ENCODE data around the gene KIAA1210. TPM values are rescaled to one million over a fixed set of nuclear protein-coding genes. Genes with fewer than 3 reads are reported as not detected.

Gene KIAA1210
- total and polyA plus RNA-seq, 4 donors: 0.20 TPM; not detected in 3

DNA sequence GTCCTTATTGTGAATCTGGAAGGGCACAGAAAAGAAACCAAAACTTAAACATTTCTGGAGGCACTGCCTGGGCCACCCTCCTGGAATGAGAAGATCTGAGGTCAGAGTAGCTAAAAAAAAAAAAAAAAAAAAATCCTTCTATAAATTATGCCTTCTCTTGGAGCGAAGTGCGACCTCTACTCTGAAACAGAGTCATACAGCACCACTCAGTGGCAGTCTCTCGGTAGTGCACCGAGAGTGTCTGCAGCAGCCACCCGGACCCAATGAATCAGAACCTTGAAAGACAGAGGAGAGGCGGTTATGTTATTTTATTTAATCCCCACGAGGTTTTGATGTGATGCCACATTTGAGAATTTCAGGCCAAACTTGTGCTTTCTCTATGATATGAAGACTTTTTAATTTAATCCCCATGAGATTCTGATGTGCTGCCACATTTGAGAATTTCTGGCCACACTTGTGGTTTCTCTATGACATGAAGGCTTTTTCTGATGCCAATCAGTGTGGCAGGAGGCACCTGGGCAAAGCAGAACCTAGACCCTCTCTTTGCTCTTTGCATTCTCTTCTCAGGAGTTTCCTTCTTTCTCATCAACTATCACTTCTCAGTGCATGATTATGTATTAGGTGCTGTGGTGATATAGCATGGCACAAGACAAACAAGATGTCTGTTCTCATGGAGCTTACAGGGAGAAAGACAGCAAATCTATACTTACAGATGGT, 60.4 kb downstream of the KIAA1210 start:
- DNase-seq (peak; percentile 50 to 64 (median 59)), ATAC-seq (ENCODE audit: insufficient read depth, low FRiP score) (no peak)
- 2 to 6% methylated on average over 7 of the region's 7 CpGs for WGBS, 2 donors
- H3K4me3 ChIP-seq: no peak overlapping the region
- H3K36me3 ChIP-seq (ENCODE audit: control insufficient read depth in 4 of 4, insufficient read depth in 4 of 4, low read length in 4 of 4): no peaks in the 10 kb centered on the region
- H3K27me3 ChIP-seq (ENCODE audit: control insufficient read depth in 3 of 3, insufficient read depth in 3 of 3, low read length in 2 of 3): peaks cover 0 to 3% (median 0%) of the 10 kb centered on the region in 3 donors
- no peaks in the 10 kb centered on the region for H3K9me3 ChIP-seq (ENCODE audit: control insufficient read depth in 4 of 4, insufficient read depth in 3 of 4, low read length in 3 of 4)
- TF ChIP-seq, protein P1, sequence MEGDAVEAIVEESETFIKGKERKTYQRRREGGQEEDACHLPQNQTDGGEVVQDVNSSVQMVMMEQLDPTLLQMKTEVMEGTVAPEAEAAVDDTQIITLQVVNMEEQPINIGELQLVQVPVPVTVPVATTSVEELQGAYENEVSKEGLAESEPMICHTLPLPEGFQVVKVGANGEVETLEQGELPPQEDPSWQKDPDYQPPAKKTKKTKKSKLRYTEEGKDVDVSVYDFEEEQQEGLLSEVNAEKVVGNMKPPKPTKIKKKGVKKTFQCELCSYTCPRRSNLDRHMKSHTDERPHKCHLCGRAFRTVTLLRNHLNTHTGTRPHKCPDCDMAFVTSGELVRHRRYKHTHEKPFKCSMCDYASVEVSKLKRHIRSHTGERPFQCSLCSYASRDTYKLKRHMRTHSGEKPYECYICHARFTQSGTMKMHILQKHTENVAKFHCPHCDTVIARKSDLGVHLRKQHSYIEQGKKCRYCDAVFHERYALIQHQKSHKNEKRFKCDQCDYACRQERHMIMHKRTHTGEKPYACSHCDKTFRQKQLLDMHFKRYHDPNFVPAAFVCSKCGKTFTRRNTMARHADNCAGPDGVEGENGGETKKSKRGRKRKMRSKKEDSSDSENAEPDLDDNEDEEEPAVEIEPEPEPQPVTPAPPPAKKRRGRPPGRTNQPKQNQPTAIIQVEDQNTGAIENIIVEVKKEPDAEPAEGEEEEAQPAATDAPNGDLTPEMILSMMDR (IDR thresholded peaks at IDR 0.05; ENCODE audit: control extremely low read depth, extremely low read depth): peak; percentile 43
- no peak overlapping the region for H3K27ac ChIP-seq (ENCODE audit: low read depth in 1 of 2, low read length in 1 of 2)
- H3K4me1 ChIP-seq (ENCODE audit: control insufficient read depth in 5 of 5, insufficient read depth in 5 of 5, low read length in 5 of 5): no peaks in the 10 kb centered on the region
- H3K9ac ChIP-seq (ENCODE audit: insufficient read depth in 1 of 2, low read length in 2 of 2): no peak overlapping the region

DNA sequence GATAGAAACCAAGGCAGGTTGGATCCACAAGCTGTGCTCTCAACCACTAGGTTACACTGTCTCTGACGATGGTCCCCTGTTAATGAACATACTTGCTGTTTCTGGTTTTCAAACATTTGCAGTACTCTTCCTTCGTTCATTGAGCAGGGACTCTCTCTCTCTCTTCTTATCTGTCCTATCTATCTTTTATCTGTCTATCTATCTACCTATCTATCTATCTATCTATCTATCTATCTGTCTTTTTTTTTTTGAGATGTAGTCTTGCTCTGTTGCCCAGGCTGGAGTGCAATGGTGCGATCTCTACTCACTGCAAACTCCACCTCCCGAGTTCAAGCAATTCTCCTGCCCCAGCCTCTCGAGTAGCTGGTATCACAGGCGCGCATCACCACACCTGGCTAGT, 64.2 kb downstream of the KIAA1210 start:
- TF ChIP-seq, protein P1 (IDR thresholded peaks at IDR 0.05; ENCODE audit: control extremely low read depth, extremely low read depth): no peak
- Histone ChIP-seq H3K27me3 (ENCODE audit: control insufficient read depth in 3 of 3, insufficient read depth in 3 of 3, low read length in 2 of 3) (peaks cover 0 to 3% (median 0%) of the 10 kb centered on the region in 3 donors), H3K9me3 (ENCODE audit: control insufficient read depth in 4 of 4, insufficient read depth in 3 of 4, low read length in 3 of 4) (no peaks in the 10 kb centered on the region), H3K36me3 (ENCODE audit: control insufficient read depth in 4 of 4, insufficient read depth in 4 of 4, low read length in 4 of 4) (no peaks in the 10 kb centered on the region), H3K27ac (ENCODE audit: low read depth in 1 of 2, low read length in 1 of 2) (no peak overlapping the region), H3K4me1 (ENCODE audit: control insufficient read depth in 5 of 5, insufficient read depth in 5 of 5, low read length in 5 of 5) (no peaks in the 10 kb centered on the region), H3K9ac (ENCODE audit: insufficient read depth in 1 of 2, low read length in 2 of 2) (no peak overlapping the region), H3K4me3 (no peak overlapping the region)
- DNase-seq (no peak), ATAC-seq (ENCODE audit: insufficient read depth, low FRiP score) (no peak)
- WGBS, 2 donors: 86 to 95% methylated on average over 7 of the region's 7 CpGs

DNA sequence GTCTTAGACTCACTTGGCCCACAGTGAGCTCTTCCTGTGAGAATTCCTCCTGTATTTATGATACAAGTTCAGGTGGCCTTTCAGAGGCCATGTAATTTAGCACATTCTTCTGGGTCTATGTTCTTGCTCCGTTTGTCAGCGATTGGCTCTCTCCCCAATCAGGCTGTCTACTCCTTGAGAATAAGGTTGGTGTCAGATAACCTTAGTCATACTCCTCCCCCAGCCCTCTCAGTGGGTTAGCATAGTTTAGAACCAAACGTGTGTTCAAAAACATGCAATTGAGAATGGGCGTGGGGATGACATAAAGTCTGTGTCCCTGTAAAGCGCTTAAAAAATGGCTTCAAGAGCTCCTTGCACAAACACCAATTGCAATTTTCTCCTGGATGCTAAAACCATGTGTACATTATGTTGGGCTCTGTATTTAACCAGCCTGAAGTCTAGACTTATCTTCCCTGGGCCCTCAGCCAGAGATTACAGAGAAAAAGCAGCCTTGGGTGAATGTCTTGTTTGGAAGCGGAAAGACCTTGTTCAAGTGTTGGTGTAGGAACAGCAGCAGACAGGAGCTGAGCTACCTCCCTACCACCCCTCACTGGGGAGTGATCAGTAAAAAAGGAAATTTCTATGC, 64.8 kb downstream of the KIAA1210 start:
- DNase-seq (peak in 1 of 3 donors; percentile 17), ATAC-seq (ENCODE audit: insufficient read depth, low FRiP score) (no peak)
- no peaks in the 10 kb centered on the region for H3K4me1 ChIP-seq (ENCODE audit: control insufficient read depth in 5 of 5, insufficient read depth in 5 of 5, low read length in 5 of 5)
- no peaks in the 10 kb centered on the region for H3K9me3 ChIP-seq (ENCODE audit: control insufficient read depth in 4 of 4, insufficient read depth in 3 of 4, low read length in 3 of 4)
- TF ChIP-seq, protein P1 (IDR thresholded peaks at IDR 0.05; ENCODE audit: control extremely low read depth, extremely low read depth): no peak
- no peak overlapping the region for H3K9ac ChIP-seq (ENCODE audit: insufficient read depth in 1 of 2, low read length in 2 of 2)
- H3K27ac ChIP-seq (ENCODE audit: low read depth in 1 of 2, low read length in 1 of 2): no peak overlapping the region
- WGBS, 2 donors: 60 to 78% methylated on average over 6 of the region's 6 CpGs
- peaks cover 0 to 3% (median 0%) of the 10 kb centered on the region in 3 donors for H3K27me3 ChIP-seq (ENCODE audit: control insufficient read depth in 3 of 3, insufficient read depth in 3 of 3, low read length in 2 of 3)
- H3K4me3 ChIP-seq: no peak overlapping the region
- H3K36me3 ChIP-seq (ENCODE audit: control insufficient read depth in 4 of 4, insufficient read depth in 4 of 4, low read length in 4 of 4): no peaks in the 10 kb centered on the region

All from lung (tissue), 12 donors.